ENCODE data around the gene SEMA5A.

DNA sequence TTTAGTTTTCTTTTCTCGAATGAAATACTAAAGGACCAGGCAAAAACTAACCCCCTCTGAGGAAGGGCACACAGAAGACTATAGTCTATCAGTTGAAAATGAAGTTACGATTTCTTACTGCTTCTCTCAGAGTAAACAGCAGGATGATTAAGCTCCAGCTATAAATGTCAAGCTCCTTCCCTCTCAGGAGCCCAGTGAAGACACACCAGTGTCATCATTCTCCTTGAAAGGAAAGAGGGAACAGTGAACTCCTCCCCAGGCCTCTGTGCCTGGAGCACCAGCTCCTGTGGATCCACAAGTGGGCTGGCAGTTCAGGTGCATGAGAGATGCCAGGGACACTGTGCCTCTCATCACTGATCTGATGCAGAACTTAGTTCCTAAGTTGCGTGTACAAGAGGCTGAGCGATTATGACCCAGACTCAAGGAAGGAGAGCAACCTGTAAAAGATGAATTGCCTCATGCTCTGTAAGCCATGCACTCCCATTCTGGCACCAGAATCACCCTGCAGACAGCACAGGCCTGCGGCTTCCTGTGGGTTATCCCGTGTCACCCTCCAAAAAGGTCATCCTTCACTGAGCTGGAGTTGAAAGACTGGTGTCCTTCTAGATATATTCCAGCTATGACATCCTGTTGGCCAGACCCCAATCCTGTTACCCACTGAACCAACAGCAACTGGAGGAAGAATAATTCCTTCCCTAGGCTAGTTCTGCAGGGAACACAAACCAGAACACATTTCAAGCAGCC lies 394.0 kb downstream of the SEMA5A start:
- no peak for TF ChIP-seq CTCF (IDR thresholded peaks at IDR 0.05)
- no peak for TF ChIP-seq POLR2A (IDR thresholded peaks at IDR 0.05)
